NCI-H526 treated with DMSO at 0.1 percent for 48 hours (cell line): ENCODE measurements around the gene OR52B6.
"Not testable (repeated sequence)": the region's sequence is repeated elsewhere in the genome, so short reads cannot be mapped to it uniquely, and the experiment has no call there.

ENCODE experiments used
- DNase-seq: peaks from one replicate; lab custom pipeline; 2025; lab: John Stamatoyannopoulos, UW

The OR52B6 gene

DNA sequence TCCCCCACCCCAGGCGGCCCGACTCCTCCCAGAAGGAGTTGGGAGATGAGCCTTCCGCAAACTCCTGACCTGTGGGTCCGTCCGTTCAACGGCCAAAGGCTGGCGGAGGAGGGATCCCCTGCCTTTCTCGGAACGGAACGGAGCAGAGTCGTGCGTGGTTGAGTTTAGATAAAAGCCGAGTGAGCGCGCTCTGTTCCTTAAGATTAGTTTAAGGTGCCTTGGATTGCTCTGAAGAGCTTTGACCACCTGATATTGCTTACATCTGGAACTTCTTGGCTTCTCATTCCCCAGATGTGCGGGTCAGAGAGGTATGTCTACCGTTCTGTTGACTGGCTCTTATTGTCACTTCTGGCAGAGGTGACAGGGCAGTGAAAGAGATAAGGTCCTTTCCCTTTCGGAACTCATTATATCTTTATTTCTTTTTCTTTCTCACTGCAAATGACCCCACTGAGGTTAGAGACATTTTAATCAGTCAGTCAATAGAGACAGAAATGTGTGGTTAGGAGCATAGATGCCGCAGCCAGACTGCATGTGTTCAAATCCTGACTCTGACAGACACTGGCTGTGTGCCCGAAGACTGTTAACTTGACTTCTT lies 16.0 kb downstream of the OR52B6 start, which contains the start of gene TRIM6:
Gene TRIM6, plus strand, starts transcription at position 31 of the 595 bp plus-strand sequence. Its CDS starts 261 bp downstream, at position 292.
- DNase-seq: no peak

DNA sequence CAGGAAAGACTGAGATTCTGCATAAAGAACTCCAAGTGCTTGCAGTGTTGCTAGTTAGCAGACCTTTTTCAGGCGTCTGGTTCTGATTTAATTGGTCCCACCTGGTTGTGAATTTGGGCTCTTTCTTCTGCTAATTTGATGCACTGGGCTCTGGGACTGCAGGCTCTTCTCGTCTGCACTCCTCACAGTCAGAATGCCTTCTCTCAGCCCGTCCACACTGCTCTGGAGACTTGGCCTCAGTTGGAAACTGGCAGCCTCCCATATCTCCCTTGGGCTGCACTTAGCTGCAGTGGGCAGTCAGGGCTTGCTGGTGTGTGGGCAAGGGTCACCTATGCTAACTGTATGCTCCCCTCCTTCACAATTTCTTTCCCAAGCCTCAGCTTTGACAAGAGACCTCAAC lies 17.3 kb downstream of the OR52B6 start:
- no peak for DNase-seq

DNA sequence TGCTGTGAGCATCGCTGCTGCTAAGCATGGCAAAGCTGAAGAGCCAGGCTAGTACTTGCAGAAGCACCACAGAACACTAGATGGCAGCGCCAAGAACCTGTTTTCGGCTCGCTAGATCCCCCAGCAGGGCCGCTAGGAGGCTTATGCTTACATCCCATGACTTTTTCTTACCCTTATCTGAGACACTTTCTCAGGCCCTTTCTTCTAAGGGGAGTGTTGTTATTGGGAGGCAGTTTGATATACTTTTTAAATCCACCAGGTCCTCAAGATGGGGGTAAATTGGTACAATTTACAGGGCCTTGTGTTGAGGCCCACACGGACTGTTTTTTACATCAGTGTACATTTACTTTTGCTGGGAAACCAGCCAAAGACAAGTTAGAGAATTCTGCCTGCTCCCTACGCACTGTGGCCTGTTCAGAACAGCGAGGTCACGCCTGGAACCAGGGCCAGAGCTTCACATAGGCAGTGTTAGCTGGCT lies 19.7 kb downstream of the OR52B6 start:
- peak; percentile 37 for DNase-seq

DNA sequence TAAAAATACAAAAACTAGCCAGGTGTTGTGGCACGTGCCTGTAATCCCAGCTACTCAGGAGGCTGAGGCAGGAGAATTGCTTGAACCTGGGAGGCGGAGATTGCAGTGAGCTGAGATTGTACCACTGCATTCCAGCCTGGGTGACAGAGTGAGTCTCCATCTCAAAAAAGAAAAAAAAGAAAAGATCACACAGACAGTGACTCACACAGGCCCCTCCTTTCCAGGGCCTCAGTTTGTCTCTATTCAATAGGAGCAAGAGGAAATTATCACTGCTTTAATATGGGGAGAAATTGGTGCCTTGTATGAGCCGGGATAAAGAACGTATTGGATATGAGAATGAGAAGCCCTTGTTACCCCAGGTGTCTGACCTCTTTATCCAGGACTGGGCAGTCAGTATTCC lies 22.1 kb downstream of the OR52B6 start:
- not testable (repeated sequence) for DNase-seq

DNA sequence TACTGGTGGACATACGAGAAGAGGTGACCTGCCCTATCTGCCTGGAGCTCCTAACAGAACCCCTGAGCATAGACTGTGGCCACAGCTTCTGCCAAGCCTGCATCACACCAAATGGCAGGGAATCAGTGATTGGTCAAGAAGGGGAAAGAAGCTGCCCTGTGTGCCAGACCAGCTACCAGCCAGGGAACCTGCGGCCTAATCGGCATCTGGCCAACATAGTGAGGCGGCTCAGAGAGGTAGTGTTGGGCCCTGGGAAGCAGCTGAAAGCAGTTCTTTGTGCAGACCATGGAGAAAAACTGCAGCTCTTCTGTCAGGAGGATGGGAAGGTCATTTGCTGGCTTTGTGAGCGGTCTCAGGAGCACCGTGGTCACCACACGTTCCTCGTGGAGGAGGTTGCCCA lies 22.6 kb downstream of the OR52B6 start:
- no peak for DNase-seq

DNA sequence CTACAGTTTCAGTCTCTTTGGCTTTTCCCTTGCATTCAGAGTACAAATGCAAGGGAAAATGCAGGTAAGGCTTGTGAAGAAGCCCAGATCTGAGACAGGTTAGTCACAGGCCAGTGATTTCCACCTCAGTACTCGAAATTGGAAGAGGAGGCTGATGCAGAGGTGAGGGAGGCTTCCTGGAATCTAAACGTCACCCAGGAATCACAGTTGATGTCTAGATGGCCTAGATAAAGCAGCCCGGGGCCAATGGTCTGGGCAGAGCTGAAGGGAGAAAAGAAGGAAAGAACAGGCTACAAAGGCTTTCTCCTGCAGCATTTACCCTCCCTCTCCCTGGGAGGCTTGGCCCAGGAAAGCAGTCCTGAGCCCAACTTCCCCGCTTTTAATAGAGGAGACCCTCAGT lies 24.2 kb downstream of the OR52B6 start:
- no peak for DNase-seq

DNA sequence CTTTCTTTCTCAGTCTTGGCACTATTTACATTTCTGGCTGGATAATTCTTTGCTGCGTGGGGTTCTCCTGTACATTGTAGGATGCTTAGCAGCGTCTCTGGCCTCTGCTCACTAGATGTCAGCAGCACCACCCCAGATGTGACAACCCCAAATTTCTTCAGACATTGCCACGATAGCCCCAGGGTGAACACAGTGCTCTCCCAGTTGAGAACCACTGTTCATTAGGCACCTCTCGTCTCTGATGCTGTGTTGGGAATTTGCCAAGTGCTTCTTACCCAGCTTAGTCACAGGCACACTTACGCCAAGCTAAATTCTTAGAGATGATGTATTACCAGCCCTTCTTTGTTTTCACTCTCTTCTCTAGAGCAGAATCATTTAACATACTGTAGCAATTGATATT lies 25.2 kb downstream of the OR52B6 start:
- no peak for DNase-seq

DNA sequence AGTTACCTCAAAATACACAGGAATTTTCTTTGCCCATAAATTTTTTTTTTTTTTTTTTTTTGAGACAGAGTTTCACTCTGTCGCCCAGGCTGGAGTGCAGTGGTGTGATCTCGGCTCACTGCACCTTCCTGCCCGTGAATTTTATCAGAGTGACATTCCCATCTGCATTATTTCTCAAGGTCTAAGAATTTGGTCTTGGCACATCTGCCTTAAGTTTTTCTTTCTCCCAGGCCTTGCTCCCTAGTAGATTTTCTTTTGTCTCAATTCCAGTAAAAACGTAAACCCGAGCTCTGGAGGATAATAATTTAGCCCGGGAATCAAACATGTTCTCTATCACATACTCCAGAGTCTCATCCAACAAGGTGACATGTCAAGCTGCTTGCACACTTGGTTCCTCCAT lies 28.1 kb downstream of the OR52B6 start:
- DNase-seq: no peak

DNA sequence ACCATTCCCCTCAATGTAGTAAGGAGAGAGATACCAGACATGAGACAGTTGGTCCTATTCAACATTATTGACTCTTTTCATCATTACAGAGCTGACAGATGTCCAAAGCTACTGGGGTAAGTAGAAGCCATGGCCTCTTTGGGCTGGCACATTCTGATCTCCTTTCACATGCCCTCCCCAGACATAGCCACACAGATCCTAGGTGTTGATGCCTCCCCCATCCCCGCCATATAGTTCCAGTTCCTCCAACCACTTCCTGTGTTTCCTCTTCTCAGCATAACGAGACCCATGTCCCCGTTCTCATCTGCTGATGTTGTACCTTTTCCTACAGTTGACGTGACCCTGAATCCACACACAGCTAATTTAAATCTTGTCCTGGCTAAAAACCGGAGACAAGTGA lies 29.8 kb downstream of the OR52B6 start:
- no peak for DNase-seq

DNA sequence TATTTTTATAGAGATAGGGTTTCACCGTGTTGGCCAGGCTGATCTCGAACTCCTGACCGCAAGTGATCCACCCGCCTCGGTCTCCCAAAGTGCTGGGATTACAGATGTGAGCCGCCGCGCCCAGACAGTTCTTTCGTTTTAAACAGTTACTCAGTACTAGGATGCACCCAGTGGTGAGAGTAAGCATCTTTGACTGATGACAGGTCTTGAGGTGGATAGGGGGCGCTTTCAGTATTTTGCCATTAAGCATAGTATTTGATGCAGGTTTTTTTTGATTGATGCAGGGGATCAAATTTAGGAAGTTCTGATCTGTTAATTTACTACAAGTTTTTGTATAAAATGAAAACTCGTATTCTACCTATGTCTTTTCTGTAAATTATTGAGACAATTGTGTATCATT lies 30.9 kb downstream of the OR52B6 start:
- no peak for DNase-seq

DNA sequence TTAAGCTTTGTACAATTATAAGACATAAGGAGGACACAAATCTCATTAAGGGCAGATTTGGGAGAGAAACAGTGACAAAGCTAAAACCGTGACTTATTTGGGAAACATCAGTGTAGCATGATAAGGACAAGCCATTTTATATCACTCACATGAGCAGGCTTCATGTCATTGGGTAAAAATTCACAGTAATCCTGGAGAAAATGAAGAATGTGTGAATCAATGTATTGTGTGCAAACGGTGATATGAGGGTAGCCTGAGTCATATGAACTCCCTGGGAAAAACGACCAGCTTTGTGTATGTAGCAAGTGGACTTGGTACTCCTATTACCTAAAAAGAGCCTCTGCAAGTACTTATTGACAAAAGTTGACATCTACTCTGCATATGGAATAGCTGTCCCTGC lies 38.1 kb downstream of the OR52B6 start:
- DNase-seq: no peak

DNA sequence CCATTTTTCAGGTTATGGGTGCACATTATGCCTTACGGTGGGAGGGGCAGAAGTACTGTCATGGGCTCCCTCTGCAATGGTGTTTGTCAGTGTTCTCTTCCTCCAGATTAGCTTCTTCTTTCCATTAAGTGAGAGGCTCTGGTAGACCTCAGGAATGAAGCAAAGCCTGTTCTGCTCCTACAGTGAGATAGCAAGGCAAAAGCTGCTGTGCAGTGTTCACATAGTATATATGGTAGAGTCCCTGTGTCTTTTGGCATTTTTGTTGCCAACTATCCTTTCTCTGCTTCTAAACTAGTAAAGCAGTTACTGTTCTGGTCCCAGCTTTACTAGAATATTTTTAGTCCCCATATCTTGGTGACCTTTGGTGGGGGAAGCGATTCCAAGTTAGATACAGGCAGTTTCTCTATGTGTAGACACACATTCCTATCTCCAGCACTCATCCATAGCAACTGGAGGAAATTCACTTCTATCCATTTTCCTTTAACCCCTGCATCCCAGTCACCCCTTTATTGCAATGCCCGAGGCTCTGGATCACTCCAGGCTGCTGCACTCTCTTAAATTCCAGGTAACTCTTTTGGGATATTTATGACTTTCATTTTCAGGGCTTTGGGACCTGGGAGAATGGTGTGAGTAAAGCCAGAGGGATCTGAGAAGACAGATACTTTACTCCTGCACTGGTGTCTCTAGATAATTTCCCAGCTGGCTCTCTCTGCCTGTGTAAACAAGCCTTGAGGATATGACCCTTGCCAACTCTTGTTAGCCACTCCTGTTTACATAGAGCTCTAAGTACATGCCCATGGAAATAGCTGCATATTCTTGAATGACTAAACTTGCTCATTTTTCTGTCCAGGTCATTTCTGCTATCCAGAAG lies 40.2 kb downstream of the OR52B6 start:
- DNase-seq: no peak

DNA sequence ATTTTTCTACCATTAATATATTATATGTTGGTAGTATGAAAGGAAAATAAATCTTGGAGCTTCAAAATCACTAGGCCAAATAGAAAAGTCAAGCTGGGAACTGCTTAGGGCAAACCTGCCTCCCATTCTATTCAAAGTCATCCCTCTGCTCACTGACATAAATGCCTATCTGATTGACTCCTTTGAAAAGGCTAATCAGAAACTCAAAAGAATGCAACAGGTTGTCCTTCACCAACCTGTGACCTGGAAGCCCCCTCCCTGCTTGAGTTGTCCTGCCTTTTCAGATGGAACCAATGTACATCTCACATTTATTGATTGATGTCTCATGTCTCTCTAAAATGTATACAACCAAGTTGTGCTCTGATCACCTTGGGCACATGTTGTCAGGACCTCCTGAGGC lies 40.9 kb downstream of the OR52B6 start:
- DNase-seq: no peak

DNA sequence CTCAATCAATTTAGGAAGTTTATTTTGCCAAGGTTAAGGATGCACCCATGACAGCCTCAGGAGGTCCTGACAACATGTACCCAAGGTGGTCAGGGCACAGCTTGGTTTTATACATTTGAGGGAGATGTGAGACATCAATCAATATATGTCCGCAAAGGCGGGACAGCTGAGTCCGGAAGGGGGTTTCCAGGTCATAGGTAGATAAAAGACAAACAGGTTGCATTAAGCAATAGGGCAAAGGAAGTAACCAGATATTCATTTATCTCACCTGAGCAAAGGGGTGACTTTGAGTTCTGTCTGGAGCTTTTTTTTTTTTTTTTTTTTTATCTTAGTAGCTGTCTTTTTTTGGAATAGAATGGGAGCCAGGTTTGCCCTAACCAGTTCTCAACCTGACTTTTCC lies 42.1 kb downstream of the OR52B6 start:
- no peak for DNase-seq

DNA sequence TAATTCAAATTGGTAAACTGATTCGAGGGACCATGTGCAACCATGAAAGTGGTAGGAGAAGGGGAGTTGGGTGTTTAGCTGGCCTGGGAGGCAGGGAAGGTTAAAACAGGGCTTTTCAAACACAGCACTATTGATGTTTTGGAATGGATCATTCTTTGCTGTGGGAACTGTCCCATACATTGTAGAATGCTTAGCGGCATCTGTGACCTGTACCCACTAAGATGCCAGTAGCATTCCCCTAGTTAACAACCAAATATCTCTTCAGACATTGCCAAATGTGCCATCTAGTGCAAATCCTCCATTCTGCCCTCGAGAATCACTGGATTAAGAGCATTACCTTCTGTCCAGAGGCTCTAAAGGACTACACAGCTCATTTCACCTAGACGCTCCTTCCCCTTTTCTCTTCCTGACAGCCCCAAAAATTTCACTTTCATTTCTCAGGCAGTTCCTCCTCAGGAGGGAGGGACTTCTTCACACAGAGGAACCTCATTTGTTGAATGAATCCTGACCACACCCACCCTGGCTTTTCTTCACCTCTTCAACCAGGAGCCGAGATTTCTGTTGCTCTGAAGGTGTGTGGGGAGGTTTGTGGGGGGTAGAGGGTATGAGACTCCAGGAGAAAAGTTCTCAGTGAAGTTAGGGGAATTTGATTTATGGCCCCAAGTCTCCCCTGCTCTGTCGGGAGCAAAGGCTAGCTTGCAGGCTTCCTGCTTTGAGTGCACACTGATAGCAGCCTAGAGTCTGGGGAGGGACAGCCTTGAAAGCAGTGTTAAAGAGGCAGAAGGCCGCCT lies 44.0 kb downstream of the OR52B6 start, which contains the start of gene TRIM34:
Gene TRIM34, plus strand, starts transcription at position 513 of the 791 bp plus-strand sequence. CDS start 7,331 bp downstream, outside the sequence.
- DNase-seq: no peak

DNA sequence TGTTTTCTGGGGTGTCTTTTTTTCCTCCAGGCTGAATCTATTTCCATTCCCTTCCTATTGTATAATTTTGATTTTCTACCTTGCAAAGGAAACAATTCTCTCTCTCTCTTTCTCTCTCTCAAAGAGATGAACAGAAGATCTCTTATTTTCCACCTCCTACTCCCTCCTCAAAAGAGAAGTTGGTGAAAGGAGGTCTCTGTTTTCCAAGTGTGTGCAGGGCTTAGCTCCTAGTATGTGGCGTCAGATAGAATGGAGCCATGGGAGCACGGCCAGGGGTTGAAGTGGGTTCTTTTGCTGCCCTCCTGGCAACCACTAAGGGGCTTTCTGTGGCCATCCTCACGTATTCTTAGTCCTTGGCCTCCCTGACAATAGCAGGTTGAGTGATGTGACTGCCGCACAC lies 44.6 kb downstream of the OR52B6 start:
- DNase-seq: no peak

DNA sequence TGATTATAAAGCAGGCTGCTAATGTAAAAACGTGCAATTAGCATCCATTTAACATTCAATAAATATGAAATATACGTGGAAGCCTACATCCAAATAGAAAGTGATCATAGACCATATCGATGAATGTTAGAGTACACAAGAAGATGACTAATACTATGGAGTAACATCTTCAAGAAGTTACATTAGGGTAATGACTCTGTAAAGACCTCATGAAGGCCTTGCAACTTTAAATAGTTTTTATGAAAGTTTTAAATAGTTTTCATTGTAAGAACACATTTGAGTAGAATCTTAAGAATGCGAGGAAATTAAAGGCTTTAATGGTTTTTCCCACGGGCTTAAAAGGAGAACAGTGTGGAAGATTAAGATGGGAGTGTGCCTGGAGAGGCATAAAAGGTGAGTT lies 45.5 kb downstream of the OR52B6 start:
- no peak for DNase-seq

DNA sequence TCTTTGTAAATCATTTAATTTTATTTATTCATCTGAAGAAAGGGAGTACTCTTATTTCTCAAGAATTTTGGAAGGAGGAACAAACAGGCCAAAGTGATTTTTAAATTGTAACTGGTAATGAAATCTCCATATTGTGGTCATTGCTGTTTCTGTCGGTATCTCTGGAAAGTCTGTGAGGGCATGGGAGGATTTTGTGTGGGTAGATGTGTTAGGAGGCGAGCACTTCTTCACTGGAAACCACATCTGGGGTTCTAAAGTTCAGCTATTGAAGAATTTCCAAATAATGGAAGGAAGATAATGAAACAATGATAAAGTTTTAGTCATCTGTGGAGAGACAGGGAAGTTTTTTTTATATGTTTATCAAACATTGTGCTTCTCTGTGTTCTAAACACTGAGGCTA lies 50.7 kb downstream of the OR52B6 start:
- DNase-seq: no peak
